ENCODE measurements around the gene HAO1.

DNA sequence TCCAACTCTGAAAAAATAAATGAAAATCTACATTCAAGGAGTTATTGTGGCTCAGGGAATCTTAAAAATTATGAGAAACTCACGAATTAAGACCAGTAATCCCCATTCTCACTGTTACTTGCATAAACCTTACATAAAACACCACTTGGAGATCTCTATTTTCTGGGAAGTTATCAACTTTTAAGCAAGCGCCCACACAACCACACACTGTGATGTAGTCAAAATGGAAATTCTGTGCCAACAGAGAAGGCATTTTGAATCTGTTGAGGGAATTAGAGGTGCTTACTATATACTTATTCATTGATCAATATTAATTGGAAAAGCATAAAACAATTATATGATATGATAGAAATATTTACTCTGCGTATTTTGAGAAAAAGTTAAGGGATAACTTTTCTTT, 58.7 kb downstream of the HAO1 start:
- no peak for TF ChIP-seq POLR2AphosphoS5 (IDR thresholded peaks at IDR 0.05)
- TF ChIP-seq, protein P1, sequence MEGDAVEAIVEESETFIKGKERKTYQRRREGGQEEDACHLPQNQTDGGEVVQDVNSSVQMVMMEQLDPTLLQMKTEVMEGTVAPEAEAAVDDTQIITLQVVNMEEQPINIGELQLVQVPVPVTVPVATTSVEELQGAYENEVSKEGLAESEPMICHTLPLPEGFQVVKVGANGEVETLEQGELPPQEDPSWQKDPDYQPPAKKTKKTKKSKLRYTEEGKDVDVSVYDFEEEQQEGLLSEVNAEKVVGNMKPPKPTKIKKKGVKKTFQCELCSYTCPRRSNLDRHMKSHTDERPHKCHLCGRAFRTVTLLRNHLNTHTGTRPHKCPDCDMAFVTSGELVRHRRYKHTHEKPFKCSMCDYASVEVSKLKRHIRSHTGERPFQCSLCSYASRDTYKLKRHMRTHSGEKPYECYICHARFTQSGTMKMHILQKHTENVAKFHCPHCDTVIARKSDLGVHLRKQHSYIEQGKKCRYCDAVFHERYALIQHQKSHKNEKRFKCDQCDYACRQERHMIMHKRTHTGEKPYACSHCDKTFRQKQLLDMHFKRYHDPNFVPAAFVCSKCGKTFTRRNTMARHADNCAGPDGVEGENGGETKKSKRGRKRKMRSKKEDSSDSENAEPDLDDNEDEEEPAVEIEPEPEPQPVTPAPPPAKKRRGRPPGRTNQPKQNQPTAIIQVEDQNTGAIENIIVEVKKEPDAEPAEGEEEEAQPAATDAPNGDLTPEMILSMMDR (IDR thresholded peaks at IDR 0.05 in 8 of 11, conservative IDR thresholded peaks at IDR 0.05 in 3 of 11) = no peak
